Medulla oblongata (tissue), 1 donor: ENCODE results near the gene IRF8.

Experiments
- DNase-seq: peaks from one replicate; pipeline ENCODE4 v3.0.0-alpha.2; 2015; ENCODE audit errors: extremely low spot score

The IRF8 gene

DNA sequence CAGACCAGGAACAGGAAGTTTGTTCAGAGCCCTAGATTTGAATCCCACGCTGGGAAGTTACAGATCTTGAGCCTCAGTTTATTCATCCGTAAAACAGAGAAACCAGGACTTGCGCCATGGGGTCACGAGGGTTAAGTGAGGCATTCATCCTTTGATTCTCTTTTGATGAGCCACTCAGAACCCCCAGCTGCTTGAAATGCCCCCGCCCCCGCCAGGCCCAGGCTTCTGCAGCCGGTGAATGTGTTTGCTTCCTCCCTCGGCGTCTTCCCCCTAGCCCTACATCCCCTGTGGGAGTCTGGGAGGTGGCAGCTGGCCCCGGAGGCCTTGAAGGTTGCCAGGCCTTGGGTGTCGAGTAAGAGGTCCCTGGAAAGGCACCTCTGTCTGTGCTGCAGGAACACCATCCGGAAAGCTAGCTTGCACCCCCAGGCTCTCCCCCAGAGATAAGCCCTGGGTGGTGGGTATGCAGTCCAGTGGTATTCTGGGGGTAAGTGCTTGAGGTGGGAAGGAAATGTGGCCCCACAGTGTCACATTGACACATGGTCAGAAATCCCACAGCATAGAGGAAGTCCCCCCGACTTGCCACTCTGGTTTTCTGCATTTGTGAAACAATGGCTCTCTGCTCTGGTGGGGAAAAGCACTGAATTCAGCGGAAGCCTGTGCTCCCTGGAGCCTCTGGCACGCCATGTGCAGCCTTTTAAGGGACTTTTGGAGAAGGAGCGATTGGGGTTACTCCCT lies 14.9 kb downstream of the IRF8 start:
- DNase-seq = no peak

DNA sequence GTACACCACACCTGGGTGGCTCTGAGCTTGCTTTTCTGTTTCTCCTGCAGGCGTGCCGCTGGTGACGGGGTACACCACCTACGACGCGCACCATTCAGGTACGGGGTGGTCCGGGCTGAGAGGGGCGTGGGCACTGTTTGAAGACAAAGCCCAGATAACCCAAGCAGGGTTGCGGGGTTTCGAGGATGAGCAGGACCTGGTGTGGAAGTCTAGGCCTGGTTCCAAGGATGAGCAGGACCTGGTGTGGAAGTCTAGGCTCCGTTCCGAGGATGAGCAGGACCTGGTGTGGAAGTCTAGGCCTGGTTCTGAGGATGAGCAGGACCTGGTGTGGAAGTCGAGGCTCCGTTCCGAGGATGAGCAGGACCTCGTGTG lies 15.4 kb downstream of the IRF8 start:
- no peak for DNase-seq

DNA sequence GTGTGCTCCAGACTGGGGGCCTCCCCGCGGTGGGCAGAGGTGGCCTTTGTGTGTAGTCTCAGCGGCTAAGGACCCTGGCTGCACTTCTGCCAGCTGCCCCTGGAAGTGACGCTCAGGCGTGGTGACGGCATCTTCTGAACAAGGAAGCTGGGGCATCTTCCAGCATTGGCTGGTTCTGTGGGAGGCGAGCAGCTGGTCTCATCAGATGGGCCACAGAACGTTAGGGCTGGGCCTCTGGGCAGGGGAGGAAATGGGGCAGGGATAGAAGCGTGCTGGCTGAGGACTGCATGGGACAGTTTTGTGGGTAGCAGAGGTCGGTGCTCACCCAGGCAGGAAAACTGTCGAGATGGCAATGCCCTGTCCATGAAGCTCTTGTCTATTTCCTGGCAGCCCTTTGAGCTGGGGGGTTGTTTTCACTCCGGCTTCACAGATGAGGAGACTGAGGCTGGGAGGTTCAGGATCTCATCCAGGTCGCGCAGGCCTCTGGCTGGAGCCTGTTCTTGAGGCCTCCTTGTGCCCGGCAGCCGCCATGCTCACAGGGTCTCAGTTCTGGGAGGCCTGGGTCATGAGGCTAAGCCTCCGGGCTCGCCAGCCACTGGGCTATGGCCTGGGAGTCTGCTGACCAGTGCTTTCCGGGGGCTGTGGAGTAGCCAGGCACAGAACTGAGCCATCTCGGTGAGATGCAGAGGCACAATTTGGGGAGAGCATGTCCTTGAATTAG lies 16.3 kb downstream of the IRF8 start:
- no peak for DNase-seq

DNA sequence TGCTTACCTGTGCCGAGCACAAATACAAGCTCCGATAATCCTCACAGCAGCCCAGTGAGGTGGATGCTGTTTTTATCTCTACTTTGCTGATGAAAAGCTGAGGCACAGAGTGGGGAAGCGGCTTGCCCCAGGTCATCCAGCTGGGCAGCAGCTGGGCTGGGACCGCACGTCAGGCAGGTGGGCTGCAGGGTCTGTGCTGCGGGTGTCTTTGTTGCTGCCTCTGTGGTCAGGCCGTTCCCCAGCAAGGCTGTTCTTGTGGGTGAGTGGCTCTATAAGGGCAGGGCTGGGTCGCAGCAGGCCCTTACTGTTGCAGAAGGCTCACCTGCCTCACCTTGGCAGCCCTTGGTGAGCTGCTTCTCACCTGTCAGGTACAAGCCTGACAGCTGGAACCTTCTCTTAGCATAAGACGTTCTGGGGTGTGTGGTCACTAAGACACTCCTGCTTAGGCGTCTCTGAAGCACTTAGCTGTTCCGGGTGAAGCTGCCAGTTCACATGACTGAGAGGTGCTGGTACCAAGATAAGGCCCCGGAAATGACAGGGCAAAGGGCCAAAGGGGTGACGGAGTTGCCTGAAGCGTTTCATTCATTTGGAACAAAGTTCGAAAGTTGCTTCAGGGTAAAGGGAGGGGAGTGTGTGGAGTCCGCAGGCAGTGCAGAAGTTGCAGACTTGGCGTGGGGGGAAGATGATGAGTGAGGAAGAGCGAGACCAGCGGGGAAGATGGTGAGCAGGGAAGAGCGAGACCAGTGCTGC lies 17.4 kb downstream of the IRF8 start:
- no peak for DNase-seq

DNA sequence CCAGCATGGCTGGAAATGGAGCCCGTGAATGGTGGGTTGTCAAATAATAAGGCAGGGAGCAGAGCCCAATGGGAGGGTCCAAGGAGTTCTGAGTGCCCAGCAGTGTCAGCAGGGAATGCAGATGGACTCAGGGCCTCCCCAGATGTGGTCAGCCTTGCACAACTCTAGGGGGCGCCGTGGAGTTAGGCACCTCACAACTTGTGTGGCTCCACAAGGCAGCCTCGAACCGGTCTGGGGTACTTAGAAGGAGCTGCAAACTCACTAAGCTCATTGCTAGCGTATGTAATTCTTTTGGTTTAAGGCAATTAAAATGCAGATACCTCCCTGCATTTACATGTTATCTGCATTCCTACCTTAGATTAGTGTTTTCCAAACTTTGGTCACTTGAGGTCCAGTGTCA lies 18.1 kb downstream of the IRF8 start:
- no peak for DNase-seq

DNA sequence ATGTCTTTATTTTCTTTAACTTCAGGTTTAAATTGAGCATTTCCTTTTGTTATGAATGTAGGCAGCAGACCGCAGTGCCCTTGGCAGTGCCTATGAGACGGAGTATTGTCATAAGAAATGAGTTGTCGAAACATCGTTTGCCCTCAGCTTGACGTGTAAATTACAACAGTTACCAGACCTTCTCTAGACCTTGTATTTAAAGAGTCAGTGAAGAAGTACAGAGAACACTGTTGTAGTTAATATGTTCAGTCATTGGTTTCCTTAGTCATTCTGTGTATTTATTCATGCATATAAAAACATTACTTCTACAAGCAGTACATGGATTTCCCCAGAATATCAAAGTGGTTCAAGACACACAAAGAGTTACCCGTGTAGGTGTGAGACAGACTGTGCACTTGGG lies 19.0 kb downstream of the IRF8 start:
- no peak for DNase-seq

DNA sequence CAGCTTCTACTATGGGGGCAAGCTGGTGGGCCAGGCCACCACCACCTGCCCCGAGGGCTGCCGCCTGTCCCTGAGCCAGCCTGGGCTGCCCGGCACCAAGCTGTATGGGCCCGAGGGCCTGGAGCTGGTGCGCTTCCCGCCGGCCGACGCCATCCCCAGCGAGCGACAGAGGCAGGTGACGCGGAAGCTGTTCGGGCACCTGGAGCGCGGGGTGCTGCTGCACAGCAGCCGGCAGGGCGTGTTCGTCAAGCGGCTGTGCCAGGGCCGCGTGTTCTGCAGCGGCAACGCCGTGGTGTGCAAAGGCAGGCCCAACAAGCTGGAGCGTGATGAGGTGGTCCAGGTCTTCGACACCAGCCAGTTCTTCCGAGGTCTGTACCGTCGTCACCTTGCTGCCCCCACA lies 19.5 kb downstream of the IRF8 start:
- no peak for DNase-seq

DNA sequence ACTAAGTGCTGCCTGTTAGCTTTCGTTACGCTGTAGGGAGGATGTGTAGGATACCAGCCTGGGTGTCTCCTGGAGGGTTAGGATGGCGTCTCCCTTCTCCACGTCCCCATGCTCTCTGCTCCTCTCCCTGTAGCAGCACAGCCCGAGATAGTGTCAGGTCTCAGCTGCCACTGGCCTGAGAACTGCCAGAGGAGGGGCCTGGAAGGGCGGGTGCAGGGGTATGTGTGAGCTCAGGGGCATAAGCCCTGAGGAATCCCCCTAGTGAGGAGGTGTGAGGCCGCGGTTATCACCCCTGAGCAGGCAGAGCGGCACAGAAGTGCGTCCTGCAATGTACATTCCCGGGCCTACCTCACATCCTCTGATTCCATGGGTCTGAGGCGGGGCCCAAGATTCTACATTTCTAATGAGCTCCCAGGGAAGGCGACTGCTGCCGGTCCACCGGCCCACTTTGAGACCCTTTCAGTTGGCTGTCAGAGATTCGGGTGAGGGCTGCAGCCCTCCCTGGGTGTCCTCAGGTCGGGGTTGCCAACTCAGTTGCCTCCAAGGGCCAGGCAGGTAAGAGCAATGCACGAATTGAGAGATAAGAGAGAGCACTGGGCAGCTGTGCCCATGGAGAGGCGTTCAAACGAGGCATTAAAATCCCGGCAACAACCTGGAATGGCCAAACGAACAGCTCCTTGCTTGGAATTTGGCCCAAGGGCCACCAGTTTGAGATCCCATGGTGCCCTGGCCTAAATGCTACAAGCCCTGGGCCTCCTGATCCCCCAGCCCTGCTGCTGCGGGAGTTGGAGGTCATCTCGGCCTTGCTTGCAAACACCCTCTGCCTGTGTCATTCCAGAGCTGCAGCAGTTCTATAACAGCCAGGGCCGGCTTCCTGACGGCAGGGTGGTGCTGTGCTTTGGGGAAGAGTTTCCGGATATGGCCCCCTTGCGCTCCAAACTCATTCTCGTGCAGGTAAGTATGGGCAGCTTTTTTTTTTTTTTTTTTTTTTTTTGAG lies 20.6 kb downstream of the IRF8 start:
- no peak for DNase-seq

DNA sequence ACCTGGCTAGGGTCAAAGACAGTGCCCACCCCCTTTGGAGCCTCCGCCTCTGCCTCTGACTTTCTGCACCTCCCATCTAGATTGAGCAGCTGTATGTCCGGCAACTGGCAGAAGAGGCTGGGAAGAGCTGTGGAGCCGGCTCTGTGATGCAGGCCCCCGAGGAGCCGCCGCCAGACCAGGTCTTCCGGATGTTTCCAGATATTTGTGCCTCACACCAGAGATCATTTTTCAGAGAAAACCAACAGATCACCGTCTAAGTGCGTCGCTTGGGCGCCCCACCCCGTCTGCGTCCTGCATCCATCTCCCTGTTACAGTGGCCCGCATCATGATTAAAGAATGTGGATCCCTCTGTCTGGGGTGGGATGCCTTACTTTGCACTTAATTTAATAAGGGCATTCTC lies 22.1 kb downstream of the IRF8 start:
- no peak for DNase-seq

DNA sequence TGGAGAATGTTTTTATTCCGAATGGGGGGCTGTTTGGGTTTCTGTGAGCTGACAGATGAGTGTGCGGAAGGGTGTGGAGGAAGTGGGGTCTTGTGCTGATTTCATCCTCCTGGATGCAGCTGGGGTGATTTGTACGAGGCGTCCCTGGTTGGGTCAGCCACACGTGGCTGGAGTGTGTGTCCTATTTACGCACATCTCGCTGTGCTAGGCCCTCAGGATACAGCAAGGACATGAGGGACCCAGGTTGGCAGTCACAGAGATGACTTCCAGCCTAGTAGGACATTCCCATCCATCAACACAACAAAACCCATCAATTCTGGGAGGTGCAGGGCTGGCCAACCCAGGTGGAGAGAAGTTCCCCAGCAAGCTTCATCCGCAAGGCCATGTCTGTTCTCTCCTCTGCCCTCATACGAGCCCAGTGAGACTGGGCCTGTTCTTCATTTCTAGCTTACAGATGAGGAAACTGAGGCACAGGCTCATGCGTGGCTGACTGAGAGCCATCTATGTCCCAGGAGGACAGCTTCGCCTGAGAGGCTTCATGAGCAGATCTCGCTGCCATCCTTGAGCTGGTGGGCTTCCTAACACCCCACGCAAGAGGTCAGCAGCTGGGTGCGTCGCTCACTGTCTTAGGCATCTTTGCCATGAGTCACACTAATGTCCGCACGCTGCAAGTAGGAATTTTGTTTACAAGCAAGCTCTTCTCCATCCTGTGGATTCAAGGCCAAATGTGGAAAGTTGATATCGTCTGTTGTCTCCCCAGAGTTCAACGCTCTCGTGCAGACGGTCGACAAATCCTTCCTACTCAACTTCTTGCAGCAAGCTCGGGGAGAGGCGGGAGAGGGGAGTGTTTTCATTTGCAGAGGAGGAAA lies 24.4 kb downstream of the IRF8 start:
- no peak for DNase-seq

DNA sequence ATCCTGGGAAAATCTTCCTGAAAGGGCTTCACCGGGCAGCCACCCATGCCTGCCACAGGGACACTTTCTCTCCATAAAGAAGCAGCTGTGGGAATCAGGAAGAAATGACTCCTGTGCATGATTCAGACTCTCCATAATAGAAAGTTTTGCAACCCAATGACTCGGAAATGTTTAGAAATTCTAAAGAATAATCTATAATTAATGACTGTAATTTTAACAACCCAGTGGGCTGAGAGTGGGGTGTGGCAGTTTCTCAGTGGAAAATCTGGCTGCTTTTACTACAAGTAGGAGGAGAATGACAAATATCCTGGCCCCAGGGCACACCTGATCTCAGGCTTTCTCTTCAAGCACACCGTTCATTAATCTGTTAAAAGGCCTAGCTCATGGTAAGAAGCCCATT lies 25.7 kb downstream of the IRF8 start:
- DNase-seq = no peak

DNA sequence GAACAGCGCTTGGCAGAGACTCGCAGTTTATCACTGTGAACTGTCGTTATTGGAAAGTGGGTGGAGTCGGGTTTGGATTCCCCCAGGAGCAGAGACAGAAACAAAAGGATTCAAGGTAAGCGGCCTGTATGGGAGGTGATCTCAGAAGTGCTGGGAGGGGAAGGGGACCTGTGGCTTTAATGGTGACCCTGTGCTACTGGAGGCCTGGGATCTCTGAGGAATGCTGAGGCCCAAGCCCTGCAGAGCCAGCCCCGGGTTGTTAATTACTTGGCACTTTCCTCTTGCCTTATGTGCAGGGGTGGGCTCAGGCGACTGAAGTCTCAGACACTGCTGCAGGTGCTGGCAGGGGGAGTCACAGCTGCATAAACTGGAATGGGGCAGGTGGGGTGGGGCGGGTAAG lies 27.4 kb downstream of the IRF8 start:
- no peak for DNase-seq

DNA sequence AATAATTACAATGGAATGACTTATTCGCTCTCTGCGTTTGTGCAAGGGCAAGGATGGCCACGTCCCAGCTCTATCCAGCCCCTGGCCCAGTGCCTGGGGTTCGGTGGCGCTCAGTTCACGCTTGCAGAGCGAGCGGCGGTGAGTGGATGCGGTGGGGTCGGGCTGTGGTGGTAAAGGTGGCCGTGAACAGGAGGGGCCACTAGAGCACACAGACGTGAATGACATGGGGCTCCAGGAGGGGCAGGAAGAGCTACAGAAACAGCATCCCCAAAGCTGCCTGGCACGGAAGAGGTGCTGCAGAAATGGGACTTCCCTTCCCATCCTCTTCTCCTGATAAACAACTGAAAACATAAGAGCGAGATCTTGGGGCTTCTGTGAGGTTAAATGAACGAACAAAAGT lies 28.4 kb downstream of the IRF8 start:
- no peak for DNase-seq

DNA sequence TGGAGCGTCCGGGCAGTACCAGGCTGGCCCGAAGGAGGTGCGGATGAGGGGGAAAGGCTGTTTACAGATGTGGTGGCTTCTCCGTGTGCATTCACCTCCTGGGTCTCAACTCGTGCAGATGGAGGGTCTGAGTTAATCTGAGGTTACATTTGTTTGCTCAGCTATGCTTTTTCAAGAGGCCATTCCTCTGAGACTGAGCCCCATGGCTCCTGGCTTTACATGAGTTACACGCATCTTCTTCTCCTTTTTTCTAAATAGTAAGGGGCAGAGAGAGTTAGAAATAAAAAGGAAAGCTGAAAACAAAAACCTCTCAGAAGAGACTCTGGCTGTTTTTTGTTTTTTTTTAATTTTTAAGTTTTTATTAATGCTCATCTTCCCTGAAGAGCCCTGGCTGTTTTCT lies 29.0 kb downstream of the IRF8 start:
- no peak for DNase-seq

DNA sequence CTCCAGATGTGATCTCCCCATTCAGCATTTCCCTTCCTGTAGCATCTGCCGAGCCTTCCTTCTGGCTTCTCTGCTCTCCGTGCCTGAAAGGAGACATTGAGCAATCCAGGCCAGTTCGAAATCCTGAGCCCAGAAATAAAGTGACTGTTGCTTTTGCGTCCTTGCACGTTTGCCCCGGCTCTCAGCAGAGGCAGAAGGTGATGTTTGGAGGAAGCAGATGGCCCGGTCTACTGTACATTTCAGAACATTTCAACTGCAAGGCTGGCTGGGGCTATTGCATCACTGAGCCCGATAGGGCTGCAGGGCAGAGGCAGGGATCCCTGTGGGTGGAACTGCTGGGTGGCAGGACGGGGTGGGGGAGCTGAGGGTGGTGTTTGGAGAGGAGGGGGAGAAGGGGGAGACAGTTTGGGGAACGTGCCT lies 29.4 kb downstream of the IRF8 start:
- peak; percentile 26 for DNase-seq

DNA sequence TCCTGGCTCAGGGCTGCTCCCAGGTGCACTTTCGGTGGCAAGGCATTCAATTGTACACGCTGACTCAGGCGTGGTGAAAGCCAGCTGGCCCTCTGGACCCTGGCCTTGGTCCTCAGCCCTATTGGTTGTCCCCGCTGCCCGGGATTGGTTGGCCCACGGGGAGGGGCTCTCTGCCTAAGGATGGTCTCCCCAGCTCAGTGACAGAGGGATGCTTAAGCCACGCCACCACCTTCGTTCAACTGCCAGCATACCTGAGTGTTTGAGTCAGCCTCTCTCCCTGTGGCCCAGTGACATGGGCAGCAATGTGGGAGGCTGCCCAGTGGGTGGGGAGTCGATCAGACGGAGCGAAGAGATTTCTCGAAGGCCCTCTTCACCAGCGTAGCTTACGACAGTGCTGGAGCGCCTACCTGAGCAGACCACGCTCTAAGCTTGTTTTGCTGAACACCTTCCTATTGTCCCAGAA lies 30.3 kb downstream of the IRF8 start:
- no peak for DNase-seq

DNA sequence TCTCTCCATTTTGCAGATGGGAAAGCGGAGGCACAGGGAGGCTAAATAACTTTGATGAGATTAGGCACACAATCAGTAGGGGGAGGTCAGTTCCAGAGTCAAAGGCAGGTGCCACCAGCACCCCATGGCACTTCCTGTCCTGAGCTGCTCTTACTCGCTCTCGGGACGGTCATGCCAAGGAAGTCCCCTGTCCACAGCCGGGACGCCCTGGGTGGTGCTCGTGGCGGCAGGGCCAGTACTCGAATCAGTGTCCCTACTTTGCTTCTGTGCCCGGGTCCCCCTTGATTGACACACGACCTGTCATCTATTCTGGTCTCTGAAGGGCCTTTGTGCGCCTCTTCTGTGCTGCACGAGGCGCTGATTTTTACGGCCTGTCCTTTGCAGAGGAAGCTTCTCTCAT lies 31.3 kb downstream of the IRF8 start:
- DNase-seq = no peak

DNA sequence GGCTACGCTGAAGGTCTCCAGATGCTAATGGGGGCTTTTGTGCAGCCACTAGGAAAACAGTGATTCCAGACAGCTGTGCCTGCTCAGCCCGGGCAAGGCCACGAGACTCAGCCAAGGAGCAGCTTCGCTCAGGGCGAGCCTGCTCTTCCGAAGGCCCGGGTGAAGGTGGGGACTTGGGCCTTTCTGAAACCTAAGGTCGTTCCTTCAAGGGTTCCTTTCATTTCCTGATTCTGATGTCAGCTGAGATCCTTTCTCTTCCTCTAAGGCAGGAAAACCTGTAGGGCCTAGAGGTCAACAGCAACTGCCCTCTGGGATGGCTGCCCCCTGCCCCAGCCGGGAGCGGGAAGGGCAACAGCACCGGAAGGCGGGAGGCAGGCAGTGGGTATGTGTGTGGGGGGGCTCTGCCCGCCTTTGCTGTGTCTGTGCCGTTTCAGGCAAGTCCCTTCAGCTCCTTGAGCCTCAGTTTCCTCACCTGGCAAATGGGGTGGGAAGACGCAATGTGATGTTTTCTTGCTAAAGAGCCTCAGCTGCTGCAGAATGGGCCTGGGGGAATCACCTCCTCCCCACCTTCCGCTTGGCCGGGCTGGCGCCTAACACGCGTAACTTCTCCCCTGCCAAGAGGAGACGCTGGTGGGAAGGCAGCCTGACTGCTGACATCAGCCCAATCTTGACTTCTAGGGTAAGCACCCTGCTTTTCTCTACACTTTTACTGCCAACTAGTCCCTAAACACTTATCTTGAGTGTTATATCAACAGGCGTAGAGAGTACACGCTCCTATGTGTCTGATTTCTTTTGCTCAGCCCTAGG lies 32.8 kb downstream of the IRF8 start:
- no peak for DNase-seq

DNA sequence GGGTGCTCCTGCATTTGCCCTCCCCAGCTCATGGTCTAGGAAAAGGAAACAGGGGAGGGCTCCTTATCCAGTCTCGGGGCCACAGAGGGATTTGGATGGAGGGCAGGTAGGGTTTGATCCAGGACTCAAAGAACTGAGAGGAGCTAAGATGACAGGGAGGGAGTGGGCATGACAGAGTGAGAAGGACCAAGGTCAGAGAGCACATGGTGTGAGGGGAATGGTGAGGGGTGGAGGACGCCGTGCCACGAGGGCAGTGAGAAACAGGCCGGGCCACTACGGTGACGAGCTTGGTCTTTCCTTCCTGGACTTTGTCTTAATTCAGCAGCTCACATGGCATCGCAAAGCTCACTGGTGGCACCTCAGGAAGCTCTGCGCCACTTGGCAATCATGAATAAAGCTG lies 35.2 kb downstream of the IRF8 start:
- DNase-seq = no peak
